CD14-positive monocyte (primary cell): ENCODE measurements around the gene WIZ. TPM values are rescaled to one million over a fixed set of nuclear protein-coding genes. Genes with fewer than 3 reads are reported as not detected.
A peak's percentile ranks its signal among the peaks of the same experiment; 100 is the strongest.
"Not testable (repeated sequence)": the region's sequence is repeated elsewhere in the genome, so short reads cannot be mapped to it uniquely, and the experiment has no call there.

ENCODE experiments used
- DNase-seq, 3 donors: peaks; one replicate each; pipeline ENCODE4 v3.0.0-alpha.2; 2011 to 2022
- H2AFZ ChIP-seq: 2 replicates; pipeline ENCODE4 v1.6.0; 2012; ENCODE audit warnings: mild to moderate bottlenecking, low read depth, low read length, inconsistent platforms; ENCODE audit not compliant: insufficient read depth, poor library complexity, severe bottlenecking
- H3K27ac ChIP-seq, 2 donors: 1 replicate in 1 of 2; 2 replicates in 1 of 2; pipeline ENCODE4 v1.5.1; 2012 to 2013; ENCODE audit warnings: low read length in 2 of 2, control low read depth in 1 of 2, inconsistent platforms in 1 of 2, low read depth in 1 of 2, mild to moderate bottlenecking in 1 of 2
- H3K27me3 ChIP-seq, 2 donors: one replicate each; pipeline versions ENCODE4 v1.6.0 to v1.6.1; 2011 to 2013; ENCODE audit warnings: low read length in 2 of 2; ENCODE audit not compliant: control insufficient read depth in 2 of 2, insufficient read depth in 2 of 2
- H3K36me3 ChIP-seq, 2 donors: replicated peaks in 1 of 2; 1 replicate in 1 of 2; 2 replicates in 1 of 2; pipeline versions ENCODE4 v1.5.1 to v1.6.1; 2012 to 2013; ENCODE audit warnings: low read length in 2 of 2, control low read depth in 1 of 2, inconsistent platforms in 1 of 2, mild to moderate bottlenecking in 1 of 2; ENCODE audit not compliant: insufficient read depth in 2 of 2, control insufficient read depth in 1 of 2
- H3K4me1 ChIP-seq, 2 donors: 1 replicate in 1 of 2; 2 replicates in 1 of 2; pipeline versions ENCODE4 v1.5.1 to v1.6.1; 2012 to 2013; ENCODE audit warnings: low read length in 2 of 2, control low read depth in 1 of 2, inconsistent platforms in 1 of 2, mild to moderate bottlenecking in 1 of 2, moderate library complexity in 1 of 2; ENCODE audit not compliant: insufficient read depth in 2 of 2, control insufficient read depth in 1 of 2
- H3K4me2 ChIP-seq: replicated peaks from 2 replicates; pipeline ENCODE3; 2012; ENCODE audit warnings: low read length, moderate library complexity, mild to moderate bottlenecking; ENCODE audit not compliant: poor library complexity, severe bottlenecking; ENCODE audit errors: extremely low read depth
- H3K4me3 ChIP-seq, 3 experiments: fragments of 200-600 bp in 1 of 3; sonication (generic) in 1 of 3; replicated peaks in 1 of 3; 1 replicate in 2 of 3; 2 replicates in 1 of 3; pipeline ENCODE4 v1.5.1; 2011 to 2013; ENCODE audit warnings: low read length in 3 of 3, mild to moderate bottlenecking in 3 of 3, control low read depth in 2 of 3, low read depth in 2 of 3, inconsistent platforms in 1 of 3, moderate library complexity in 1 of 3
- H3K79me2 ChIP-seq: 2 replicates; pipeline ENCODE4 v1.6.0; 2012; ENCODE audit warnings: mild to moderate bottlenecking, control low read depth, inconsistent platforms, low read length, moderate library complexity; ENCODE audit not compliant: insufficient read depth
- H3K9ac ChIP-seq: 2 replicates; pipeline ENCODE4 v1.6.0; 2017; ENCODE audit warnings: low read length, mild to moderate bottlenecking; ENCODE audit not compliant: insufficient read depth, poor library complexity, severe bottlenecking
- H3K9me3 ChIP-seq, 2 donors: replicated peaks in 1 of 2; 1 replicate in 1 of 2; 2 replicates in 1 of 2; pipeline versions ENCODE4 v1.5.1 to v1.6.1; 2012 to 2013; ENCODE audit warnings: low read length in 2 of 2, control low read depth in 1 of 2; ENCODE audit not compliant: control insufficient read depth in 1 of 2, insufficient read depth in 1 of 2
- H4K20me1 ChIP-seq: 2 replicates; pipeline ENCODE4 v1.6.0; 2012; ENCODE audit warnings: mild to moderate bottlenecking, low read length, control low read depth, moderate library complexity; ENCODE audit not compliant: insufficient read depth
- H3K27ac Mint-ChIP-seq, 7 donors: one replicate each; pipeline ENCODE4 v1.8.0; 2020; ENCODE audit warnings: mild to moderate bottlenecking in 7 of 7, mixed read lengths in 7 of 7, moderate library complexity in 6 of 7, inconsistent platforms in 2 of 7
- H3K27me3 Mint-ChIP-seq, 3 donors: one replicate each; pipeline ENCODE4 v1.8.0; 2021 to 2022; ENCODE audit warnings: low read depth in 3 of 3, mild to moderate bottlenecking in 3 of 3, mixed read lengths in 3 of 3, moderate library complexity in 3 of 3, inconsistent platforms in 1 of 3
- H3K36me3 Mint-ChIP-seq, 2 donors: one replicate each; pipeline ENCODE4 v1.8.0; 2020; ENCODE audit warnings: mixed read lengths in 2 of 2, inconsistent platforms in 1 of 2, mild to moderate bottlenecking in 1 of 2
- H3K4me1 Mint-ChIP-seq: one replicate; pipeline ENCODE4 v1.8.0; 2020; ENCODE audit warnings: mild to moderate bottlenecking, mixed read lengths
- H3K4me3 Mint-ChIP-seq, 2 donors: one replicate each; pipeline ENCODE4 v1.8.0; 2020; ENCODE audit warnings: mild to moderate bottlenecking in 2 of 2, mixed read lengths in 2 of 2, moderate library complexity in 1 of 2
- H3K9me3 Mint-ChIP-seq, 7 donors: one replicate each; pipeline ENCODE4 v1.8.0; 2020 to 2022; ENCODE audit warnings: mixed read lengths in 7 of 7, mild to moderate bottlenecking in 6 of 7, moderate library complexity in 6 of 7, inconsistent platforms in 2 of 7
- WGBS: methylation state at CpG from one replicate; pipeline ENCODE4 v1.1.5; 2013; ENCODE audit warnings: missing lambda C conversion rate; ENCODE audit not compliant: insufficient coverage; 5-methylcytosine and 5-hydroxymethylcytosine counted together
- intact Hi-C, 2 donors: fragments of 100-400 bp; cut with micrococcal nuclease; formaldehyde crosslinking; loops; one replicate each; pipeline versions ENCODE4 v1.15.0 to v1.15.1; 2023
- polyA plus RNA-seq, 3 donors: library from polyadenylated mRNA; depleted of rRNA in 1 of 3; unstranded in 2 of 3; stranded (reverse) in 1 of 3; fragments of 300-500 nt in 2 of 3; fragments of >200 nt in 1 of 3; fragmentation: Illumina TruSeq in 2 of 3; gene quantifications; 1 replicate in 2 of 3; 2 replicates in 1 of 3; pipeline ENCODE4 v1.2.3, GENCODE V29; 2012 to 2021
- TF ChIP-seq, protein P1 (sequence below): fragments of 200-600 bp; IDR thresholded peaks from one replicate; pipeline ENCODE4 v1.8.0; 2022; ENCODE audit warnings: antibody characterized with exemption, mild to moderate bottlenecking

WIZ gene
- polyA plus RNA-seq, 3 donors, result 0.47 to 13.7 (median 0.51) TPM

DNA sequence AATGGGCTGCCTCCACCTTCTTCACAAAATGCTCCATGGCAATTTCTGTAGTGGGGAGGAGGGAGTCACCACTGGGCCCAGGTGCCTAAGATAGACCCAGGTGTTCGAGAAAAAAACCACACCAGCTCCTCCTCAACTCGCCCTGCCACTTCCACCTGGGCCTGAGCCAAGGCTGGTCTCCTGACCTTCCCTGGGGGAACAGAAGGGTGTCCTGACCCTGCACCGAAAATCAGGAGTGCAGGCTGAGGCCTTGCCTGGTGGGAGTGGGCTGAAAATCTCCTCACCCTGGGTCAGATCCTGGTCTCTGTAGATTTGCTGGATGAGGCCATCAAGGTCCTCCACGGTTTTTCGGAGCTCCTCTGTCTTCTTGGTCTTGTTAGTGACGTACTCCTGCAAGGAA is 52.5 kb downstream of the WIZ start:
- no peak overlapping the region for H3K4me3 Mint-ChIP-seq
- Histone ChIP-seq H3K79me2 (peaks cover 14% of the 10 kb centered on the region), H3K9ac (no peak overlapping the region), H4K20me1 (peaks cover 76% of the 10 kb centered on the region), H3K4me3 (no peak overlapping the region), H3K4me1 (no peaks in the 10 kb centered on the region), H3K9me3 (no peaks in the 10 kb centered on the region), H3K4me2 (no peak overlapping the region), H3K27me3 (no peaks in the 10 kb centered on the region), H2AFZ (no peak overlapping the region), H3K36me3 (peaks cover 82 to 100% of the 10 kb centered on the region in 2 donors), H3K27ac (no peak overlapping the region)
- DNase-seq, result no peak
- TF ChIP-seq, protein P1, sequence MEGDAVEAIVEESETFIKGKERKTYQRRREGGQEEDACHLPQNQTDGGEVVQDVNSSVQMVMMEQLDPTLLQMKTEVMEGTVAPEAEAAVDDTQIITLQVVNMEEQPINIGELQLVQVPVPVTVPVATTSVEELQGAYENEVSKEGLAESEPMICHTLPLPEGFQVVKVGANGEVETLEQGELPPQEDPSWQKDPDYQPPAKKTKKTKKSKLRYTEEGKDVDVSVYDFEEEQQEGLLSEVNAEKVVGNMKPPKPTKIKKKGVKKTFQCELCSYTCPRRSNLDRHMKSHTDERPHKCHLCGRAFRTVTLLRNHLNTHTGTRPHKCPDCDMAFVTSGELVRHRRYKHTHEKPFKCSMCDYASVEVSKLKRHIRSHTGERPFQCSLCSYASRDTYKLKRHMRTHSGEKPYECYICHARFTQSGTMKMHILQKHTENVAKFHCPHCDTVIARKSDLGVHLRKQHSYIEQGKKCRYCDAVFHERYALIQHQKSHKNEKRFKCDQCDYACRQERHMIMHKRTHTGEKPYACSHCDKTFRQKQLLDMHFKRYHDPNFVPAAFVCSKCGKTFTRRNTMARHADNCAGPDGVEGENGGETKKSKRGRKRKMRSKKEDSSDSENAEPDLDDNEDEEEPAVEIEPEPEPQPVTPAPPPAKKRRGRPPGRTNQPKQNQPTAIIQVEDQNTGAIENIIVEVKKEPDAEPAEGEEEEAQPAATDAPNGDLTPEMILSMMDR, result no peak
- intact Hi-C loops, result no loop called here
- peak overlapping the region in 1 of 7 donors; percentile 83 for H3K27ac Mint-ChIP-seq
- no peaks in the 10 kb centered on the region for H3K27me3 Mint-ChIP-seq
- 95% methylated on average over 3 of the region's 6 CpGs for whole genome bisulfite sequencing
- no peaks in the 10 kb centered on the region for H3K4me1 Mint-ChIP-seq
- H3K36me3 Mint-ChIP-seq, result peaks cover 73 to 91% of the 10 kb centered on the region in 2 donors
- H3K9me3 Mint-ChIP-seq, result no peaks in the 10 kb centered on the region

DNA sequence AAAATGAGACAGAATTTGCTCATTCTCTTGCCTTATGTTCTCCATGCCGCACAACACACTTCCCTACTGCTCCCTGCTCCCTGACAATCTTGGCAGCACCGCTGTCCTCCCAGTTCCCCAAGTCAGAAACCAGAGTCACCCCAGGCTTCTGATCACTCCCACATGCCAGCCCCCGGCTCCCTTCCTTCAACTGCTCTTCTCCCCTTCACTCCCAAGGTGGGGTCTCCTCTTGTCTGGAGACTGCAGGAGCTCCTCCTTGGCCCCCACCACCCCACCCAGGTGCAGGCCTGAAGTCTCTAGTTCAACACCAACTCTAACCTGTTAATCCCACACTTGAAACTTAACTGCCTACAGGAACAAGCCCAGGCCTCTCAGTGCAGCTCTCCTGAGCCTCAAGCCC is 53.3 kb downstream of the WIZ start:
- no peaks in the 10 kb centered on the region for H3K4me1 ChIP-seq
- no peak for DNase-seq
- intact Hi-C loops, result no loop called here
- no peaks in the 10 kb centered on the region for H3K9me3 ChIP-seq
- no peaks in the 10 kb centered on the region for H3K27me3 ChIP-seq
- Mint-ChIP-seq H3K4me3 (no peak overlapping the region), H3K36me3 (peaks cover 73 to 92% of the 10 kb centered on the region in 2 donors), H3K9me3 (no peaks in the 10 kb centered on the region), H3K4me1 (no peaks in the 10 kb centered on the region), H3K27ac (peak overlapping the region in 2 of 7 donors; percentile 14 to 55), H3K27me3 (no peaks in the 10 kb centered on the region)
- H3K4me2 ChIP-seq, result no peak overlapping the region
- TF ChIP-seq, protein P1, result no peak
- H2AFZ ChIP-seq, result no peak overlapping the region
- 95% methylated on average over 3 of the region's 3 CpGs for WGBS
- H3K36me3 ChIP-seq, result peaks cover 80 to 100% of the 10 kb centered on the region in 2 donors
- no peak overlapping the region for H3K9ac ChIP-seq
- H3K27ac ChIP-seq, result peak overlapping the region in 1 of 2 donors; percentile 14
- peaks cover 10% of the 10 kb centered on the region for H3K79me2 ChIP-seq
- no peak overlapping the region for H3K4me3 ChIP-seq
- H4K20me1 ChIP-seq, result peaks cover 68% of the 10 kb centered on the region

DNA sequence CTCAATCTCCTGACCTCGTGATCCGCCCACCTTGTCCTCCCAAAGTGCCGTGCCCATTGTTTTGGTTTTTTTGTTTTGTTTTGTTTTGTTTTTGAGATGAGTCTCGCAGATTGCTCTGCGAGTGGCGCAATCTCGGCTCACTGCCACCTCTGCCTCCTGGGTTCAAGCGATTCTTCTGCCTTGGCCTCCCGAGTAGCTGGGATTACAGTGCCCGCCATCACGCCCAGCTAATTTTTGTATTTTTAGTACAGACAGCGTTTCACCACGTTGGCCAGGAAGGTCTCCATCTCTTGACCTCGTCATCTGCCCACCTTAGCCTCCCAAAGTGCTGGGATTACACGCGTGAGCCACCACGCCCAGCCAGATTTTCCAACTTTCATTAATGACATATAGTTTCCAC is 54.5 kb downstream of the WIZ start:
- H3K4me2 ChIP-seq, H3K9me3 Mint-ChIP-seq, H3K27ac ChIP-seq, H3K9me3 ChIP-seq, H3K9ac ChIP-seq, H3K4me3 ChIP-seq, H3K27me3 ChIP-seq, DNase-seq, H3K27me3 Mint-ChIP-seq, H3K4me1 ChIP-seq, intact Hi-C loops, H2AFZ ChIP-seq, H3K4me3 Mint-ChIP-seq, H3K4me1 Mint-ChIP-seq: not testable (repeated sequence)
- Mint-ChIP-seq H3K27ac (peak overlapping the region in 2 of 7 donors; percentile 60 to 69), H3K36me3 (peaks cover 70 to 89% of the 10 kb centered on the region in 2 donors)
- H4K20me1 ChIP-seq, result peaks cover 63% of the 10 kb centered on the region
- WGBS, result 98% methylated on average over 16 of the region's 17 CpGs
- H3K36me3 ChIP-seq, result peaks cover 73 to 96% of the 10 kb centered on the region in 2 donors
- H3K79me2 ChIP-seq, result peaks cover 14% of the 10 kb centered on the region
